Endodermal cell (in vitro differentiated cells): Measurements from ENCODE around the gene ROGDI. TPM values are rescaled to one million over a fixed set of nuclear protein-coding genes. Genes with fewer than 3 reads are reported as not detected.

Experiments
- DNase-seq: peaks from one replicate; pipeline ENCODE4 v3.0.0-alpha.2; 2017
- H3K27ac ChIP-seq: 2 replicates; pipeline ENCODE4 v1.5.1; 2013; ENCODE audit warnings: mild to moderate bottlenecking, low read depth, low read length, moderate library complexity
- H3K27me3 ChIP-seq: 2 replicates; pipeline ENCODE4 v1.6.1; 2013; ENCODE audit warnings: mild to moderate bottlenecking, low read length, moderate library complexity; ENCODE audit not compliant: insufficient read depth, control insufficient read depth, poor library complexity, severe bottlenecking
- H3K36me3 ChIP-seq: 2 replicates; pipeline ENCODE4 v1.7.0; 2013; ENCODE audit warnings: mild to moderate bottlenecking, low read length, moderate library complexity; ENCODE audit not compliant: control insufficient read depth, insufficient read depth
- H3K4me1 ChIP-seq: one replicate; pipeline ENCODE4 v1.7.0; 2013; ENCODE audit warnings: low read length; ENCODE audit not compliant: control insufficient read depth, insufficient read depth
- H3K4me3 ChIP-seq: 2 replicates; pipeline ENCODE4 v1.5.1; 2013; ENCODE audit warnings: mild to moderate bottlenecking, low read length, moderate library complexity
- H3K9ac ChIP-seq: 2 replicates; pipeline ENCODE4 v1.6.1; 2013; ENCODE audit warnings: mild to moderate bottlenecking, low read length, moderate library complexity; ENCODE audit not compliant: poor library complexity, severe bottlenecking; ENCODE audit errors: extremely low read depth
- H3K9me3 ChIP-seq: 2 replicates; pipeline ENCODE4 v1.6.1; 2013; ENCODE audit warnings: mild to moderate bottlenecking, low read length, moderate library complexity; ENCODE audit not compliant: control insufficient read depth
- H3K27ac Mint-ChIP-seq: 2 replicates; pipeline ENCODE4 v1.8.0; 2020; ENCODE audit warnings: mixed read lengths
- H3K27me3 Mint-ChIP-seq: 2 replicates; pipeline ENCODE4 v1.8.0; 2021; ENCODE audit warnings: mild to moderate bottlenecking, mixed read lengths; ENCODE audit not compliant: insufficient read depth
- H3K36me3 Mint-ChIP-seq: 2 replicates; pipeline ENCODE4 v1.8.0; 2020; ENCODE audit warnings: low read depth, mixed read lengths
- H3K4me1 Mint-ChIP-seq: 2 replicates; pipeline ENCODE4 v1.8.0; 2020; ENCODE audit warnings: mixed read lengths
- H3K4me3 Mint-ChIP-seq: 2 replicates; pipeline ENCODE4 v1.8.0; 2020; ENCODE audit warnings: mild to moderate bottlenecking, moderate library complexity, mixed read lengths
- H3K9me3 Mint-ChIP-seq: 2 replicates; pipeline ENCODE4 v1.8.0; 2020; ENCODE audit warnings: mild to moderate bottlenecking, mixed read lengths
- WGBS, 2 experiments: methylation state at CpG; one replicate each; pipeline versions ENCODE4 v1.1.5 to v1.1.7; 2013; ENCODE audit warnings: missing lambda C conversion rate in 2 of 2, mixed read lengths in 1 of 2; ENCODE audit not compliant: insufficient coverage in 1 of 2, insufficient read length in 1 of 2; 5-methylcytosine and 5-hydroxymethylcytosine counted together
- total RNA-seq, 2 donors: library from RNA; stranded (reverse); fragmentation: NEBNext Ultra II Directional in 1 of 2; extraction: Animal tissue kit (Norgen Biotek cat#: 25700) in 1 of 2; gene quantifications; 2 replicates in 1 of 2; 3 replicates in 1 of 2; pipeline ENCODE4 v1.2.1, GENCODE V29; 2021
- TF ChIP-seq, protein P1 (sequence below): fragments of 200-600 bp; sonication (generic); conservative IDR thresholded peaks from 2 replicates; pipeline ENCODE4 v1.5.0; 2021; ENCODE audit warnings: antibody characterized with exemption, mild to moderate bottlenecking

ROGDI gene
- total RNA-seq, 2 donors from 2014 or later: 46.2 to 49.0 TPM

DNA sequence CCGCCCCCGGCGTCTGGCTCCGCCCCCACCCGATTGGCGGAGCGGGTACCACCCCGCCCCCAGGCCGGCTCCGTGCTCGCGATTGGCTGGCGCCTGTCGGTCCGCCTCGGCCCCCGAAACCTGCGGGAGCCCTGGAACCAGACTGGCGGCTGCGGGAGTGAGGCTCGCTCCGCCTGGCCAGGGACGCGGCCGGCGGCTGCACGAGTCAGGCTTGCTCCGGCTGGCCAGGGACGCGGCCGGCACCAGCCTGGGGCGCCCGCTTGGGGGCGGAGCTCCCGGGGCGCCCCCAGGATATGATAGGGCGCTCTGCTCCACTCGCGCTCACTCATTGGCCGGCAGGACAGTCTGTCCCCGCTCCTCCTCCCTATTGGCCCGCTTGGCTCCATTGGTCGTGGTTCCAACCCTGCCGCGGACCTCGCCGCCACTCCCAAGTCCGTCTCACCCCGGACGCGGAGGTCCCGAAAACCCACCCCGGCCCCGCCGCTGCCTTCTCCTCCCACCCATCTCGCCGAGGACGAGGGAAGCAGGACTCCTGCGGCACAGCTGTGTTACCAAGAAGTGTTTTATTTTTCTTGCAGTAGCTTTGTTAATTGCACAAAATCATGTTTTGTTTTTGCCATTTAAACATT, 340 bp upstream of the ROGDI start:
- Histone ChIP-seq H3K36me3 (peaks cover 26% of the 10 kb centered on the region), H3K27ac (peak overlapping the region; percentile 81), H3K9ac (peak overlapping the region; percentile 32), H3K27me3 (no peaks in the 10 kb centered on the region), H3K9me3 (no peaks in the 10 kb centered on the region), H3K4me1 (peaks cover 9% of the 10 kb centered on the region), H3K4me3 (peak overlapping the region; percentile 90)
- 0% methylated on average over 59 of the region's 59 CpGs; no CpG with 5 or more reads in 1 of the 2 experiments for WGBS, 2 experiments
- Mint-ChIP-seq H3K27ac (peak overlapping the region; percentile 86), H3K9me3 (no peaks in the 10 kb centered on the region), H3K4me1 (peaks cover 9% of the 10 kb centered on the region), H3K36me3 (peaks cover 35% of the 10 kb centered on the region), H3K4me3 (peak overlapping the region; percentile 68), H3K27me3 (no peaks in the 10 kb centered on the region)
- DNase-seq: peak; percentile 97
- TF ChIP-seq, protein P1, sequence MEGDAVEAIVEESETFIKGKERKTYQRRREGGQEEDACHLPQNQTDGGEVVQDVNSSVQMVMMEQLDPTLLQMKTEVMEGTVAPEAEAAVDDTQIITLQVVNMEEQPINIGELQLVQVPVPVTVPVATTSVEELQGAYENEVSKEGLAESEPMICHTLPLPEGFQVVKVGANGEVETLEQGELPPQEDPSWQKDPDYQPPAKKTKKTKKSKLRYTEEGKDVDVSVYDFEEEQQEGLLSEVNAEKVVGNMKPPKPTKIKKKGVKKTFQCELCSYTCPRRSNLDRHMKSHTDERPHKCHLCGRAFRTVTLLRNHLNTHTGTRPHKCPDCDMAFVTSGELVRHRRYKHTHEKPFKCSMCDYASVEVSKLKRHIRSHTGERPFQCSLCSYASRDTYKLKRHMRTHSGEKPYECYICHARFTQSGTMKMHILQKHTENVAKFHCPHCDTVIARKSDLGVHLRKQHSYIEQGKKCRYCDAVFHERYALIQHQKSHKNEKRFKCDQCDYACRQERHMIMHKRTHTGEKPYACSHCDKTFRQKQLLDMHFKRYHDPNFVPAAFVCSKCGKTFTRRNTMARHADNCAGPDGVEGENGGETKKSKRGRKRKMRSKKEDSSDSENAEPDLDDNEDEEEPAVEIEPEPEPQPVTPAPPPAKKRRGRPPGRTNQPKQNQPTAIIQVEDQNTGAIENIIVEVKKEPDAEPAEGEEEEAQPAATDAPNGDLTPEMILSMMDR: peak; percentile 30

DNA sequence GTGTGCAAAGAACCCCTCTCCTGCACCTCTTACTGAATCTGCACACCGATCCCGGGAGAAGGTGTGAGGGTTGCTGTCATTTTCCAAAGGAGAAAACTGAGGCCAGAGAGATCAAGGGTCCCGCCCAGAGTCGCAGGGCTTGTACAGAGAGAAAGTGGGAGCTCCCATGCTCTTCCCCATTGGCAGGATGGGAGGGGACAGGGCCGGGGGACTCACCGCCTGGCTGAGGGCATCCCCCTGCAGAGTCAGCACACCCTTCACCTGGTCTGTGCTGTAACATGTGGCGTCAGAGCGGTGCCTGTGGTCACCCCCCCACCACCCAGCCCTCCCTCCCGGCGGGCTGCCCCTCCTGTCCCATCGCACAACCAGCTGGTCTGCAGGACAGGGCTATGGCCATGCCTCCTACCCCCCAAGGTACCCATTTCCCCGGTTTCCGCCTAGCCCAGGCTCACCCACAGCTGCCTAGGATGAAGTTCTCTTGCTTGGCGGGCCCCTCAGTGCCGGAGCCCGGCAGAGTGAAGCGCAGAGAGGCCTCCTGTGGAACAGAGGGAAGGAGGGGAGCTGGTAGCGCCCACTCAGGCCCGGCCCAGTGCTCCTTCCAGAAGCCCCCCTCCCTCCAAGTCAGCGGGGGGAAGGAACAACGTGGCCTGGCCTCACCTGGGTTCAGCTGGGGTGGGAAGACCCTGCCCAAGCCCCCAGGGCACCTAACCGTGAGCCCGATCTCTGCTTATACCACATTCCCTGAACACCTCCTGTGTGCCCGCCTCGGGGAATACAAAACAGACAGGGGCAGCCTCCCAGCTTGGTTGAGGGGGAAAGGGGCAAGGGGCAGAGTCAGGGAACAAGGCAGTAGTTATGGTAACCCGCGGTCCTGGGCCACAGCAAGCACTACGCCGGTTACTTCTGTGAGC, 1.1 kb downstream of the ROGDI start:
- Mint-ChIP-seq H3K27ac (peak overlapping the region; percentile 21), H3K9me3 (no peaks in the 10 kb centered on the region), H3K4me1 (peaks cover 9% of the 10 kb centered on the region), H3K36me3 (peaks cover 29% of the 10 kb centered on the region), H3K27me3 (no peaks in the 10 kb centered on the region), H3K4me3 (peak overlapping the region; percentile 68)
- peak overlapping the region; percentile 90 for H3K4me3 ChIP-seq
- H3K36me3 ChIP-seq: peaks cover 14% of the 10 kb centered on the region
- 53 to 56% methylated on average over 6 to 29 of the region's 29 CpGs for WGBS, 2 experiments
- H3K9ac ChIP-seq: peak overlapping the region; percentile 64
- H3K9me3 ChIP-seq: no peaks in the 10 kb centered on the region
- no peaks in the 10 kb centered on the region for H3K27me3 ChIP-seq
- H3K4me1 ChIP-seq: peaks cover 9% of the 10 kb centered on the region
- H3K27ac ChIP-seq: no peak overlapping the region
- TF ChIP-seq, protein P1: no peak
- peak; percentile 59 for DNase-seq

DNA sequence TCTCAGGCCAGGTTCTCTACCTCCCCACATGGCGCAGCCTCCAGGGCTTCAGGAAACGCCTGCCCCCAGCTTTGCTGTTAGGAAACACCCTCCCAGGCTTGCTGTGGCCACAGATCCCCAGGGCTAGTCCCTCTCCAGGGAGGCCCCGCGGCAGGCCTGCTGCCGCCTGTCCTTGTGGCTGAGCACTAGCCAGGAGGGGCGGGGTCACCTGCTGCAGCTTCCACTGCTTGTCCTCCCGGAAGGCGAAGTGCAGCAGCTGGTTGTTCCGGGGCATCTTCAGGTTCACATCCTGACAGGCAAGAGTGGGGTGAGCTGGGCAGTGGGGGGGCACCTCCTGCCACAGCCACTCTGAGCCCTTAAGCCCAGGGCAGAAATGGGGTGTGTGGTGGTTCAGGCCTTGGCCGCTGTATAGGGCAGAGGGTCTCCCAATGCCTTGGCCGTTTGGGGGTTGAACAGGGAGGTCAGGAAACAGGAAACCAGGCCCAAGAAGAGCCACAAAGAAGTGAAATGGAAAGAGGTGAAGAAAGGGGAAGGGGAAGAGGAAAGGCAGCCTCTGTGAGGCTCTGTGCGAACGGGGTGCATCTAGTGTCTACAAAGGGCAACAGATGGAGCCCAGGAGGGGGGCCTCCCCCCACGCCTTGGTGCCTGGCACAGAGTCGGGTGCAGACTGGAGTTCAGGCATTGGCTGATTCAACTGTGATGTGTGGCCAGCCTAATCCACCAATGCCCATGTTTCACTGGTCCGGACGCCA, 2.0 kb downstream of the ROGDI start:
- Histone ChIP-seq H3K4me3 (peak overlapping the region; percentile 90), H3K36me3 (peaks cover 9% of the 10 kb centered on the region), H3K27me3 (no peaks in the 10 kb centered on the region), H3K4me1 (peaks cover 9% of the 10 kb centered on the region), H3K27ac (no peak overlapping the region), H3K9ac (no peak overlapping the region), H3K9me3 (no peaks in the 10 kb centered on the region)
- no peak for DNase-seq
- Mint-ChIP-seq H3K4me3 (peak overlapping the region; percentile 68), H3K9me3 (no peaks in the 10 kb centered on the region), H3K36me3 (peaks cover 26% of the 10 kb centered on the region), H3K27me3 (no peaks in the 10 kb centered on the region), H3K4me1 (peaks cover 9% of the 10 kb centered on the region), H3K27ac (no peak overlapping the region)
- TF ChIP-seq, protein P1: no peak
- WGBS, 2 experiments: 92 to 99% methylated on average over 10 to 17 of the region's 17 CpGs
